Neural crest cell (in vitro differentiated cells): ENCODE measurements around the gene CHML. TPM values are rescaled to one million over a fixed set of nuclear protein-coding genes. Genes with fewer than 3 reads are reported as not detected.

Experiments used
- DNase-seq: peaks from one replicate; pipeline ENCODE4 v3.0.0; 2021; ENCODE audit warnings: low read depth, mixed read lengths, low spot score
- H3K27ac Mint-ChIP-seq: one replicate; pipeline ENCODE4 v1.8.0; 2021; ENCODE audit warnings: mild to moderate bottlenecking, mixed read lengths; ENCODE audit not compliant: unreplicated experiment
- H3K27me3 Mint-ChIP-seq: 2 replicates; pipeline ENCODE4 v1.8.0; 2021; ENCODE audit warnings: low read depth, mild to moderate bottlenecking, mixed read lengths
- H3K36me3 Mint-ChIP-seq: 2 replicates; pipeline ENCODE4 v1.8.0; 2021; ENCODE audit warnings: low read depth, mild to moderate bottlenecking, mixed read lengths
- H3K4me1 Mint-ChIP-seq: 2 replicates; pipeline ENCODE4 v1.8.0; 2021; ENCODE audit warnings: mixed read lengths
- H3K4me3 Mint-ChIP-seq: one replicate; pipeline ENCODE4 v1.8.0; 2021; ENCODE audit warnings: mild to moderate bottlenecking, mixed read lengths
- H3K9me3 Mint-ChIP-seq: 2 replicates; pipeline ENCODE4 v1.8.0; 2021; ENCODE audit warnings: mixed read lengths
- total RNA-seq: library from RNA; stranded (reverse); gene quantifications from 2 replicates; pipeline ENCODE4 v1.2.1, GENCODE V29; 2021
- TF ChIP-seq, protein P1 (sequence below): fragments of 200-600 bp; sonication (generic); conservative IDR thresholded peaks from 2 replicates; pipeline ENCODE4 v1.5.0; 2021; ENCODE audit warnings: antibody characterized with exemption, mild to moderate bottlenecking

Gene CHML
- total RNA-seq, 1 donor from 2014 or later: 22.5 TPM

DNA sequence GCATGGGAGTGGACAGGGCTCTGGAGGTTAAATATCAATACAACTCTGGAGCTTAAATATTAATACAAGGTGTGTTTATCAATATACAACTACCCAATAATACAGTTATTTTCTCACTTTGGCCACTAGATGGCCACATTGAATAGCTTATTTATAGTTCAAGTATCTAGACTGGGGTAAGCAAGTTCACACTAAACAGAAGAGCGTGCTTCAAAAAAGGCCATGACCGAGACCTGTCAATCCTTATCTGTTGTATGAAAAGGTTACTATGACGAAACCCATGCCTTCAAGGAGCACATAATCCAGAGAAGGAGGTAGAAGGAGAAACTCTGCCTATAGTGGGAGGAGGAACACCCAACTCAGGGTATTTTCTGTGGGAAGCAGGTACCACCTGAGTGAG lies 29.1 kb downstream of the CHML start:
- no peak for DNase-seq
- Mint-ChIP-seq H3K36me3 (no peaks in the 10 kb centered on the region), H3K4me3 (no peak overlapping the region), H3K27ac (no peak overlapping the region), H3K4me1 (no peaks in the 10 kb centered on the region), H3K27me3 (no peaks in the 10 kb centered on the region), H3K9me3 (no peaks in the 10 kb centered on the region)
- TF ChIP-seq, protein P1, sequence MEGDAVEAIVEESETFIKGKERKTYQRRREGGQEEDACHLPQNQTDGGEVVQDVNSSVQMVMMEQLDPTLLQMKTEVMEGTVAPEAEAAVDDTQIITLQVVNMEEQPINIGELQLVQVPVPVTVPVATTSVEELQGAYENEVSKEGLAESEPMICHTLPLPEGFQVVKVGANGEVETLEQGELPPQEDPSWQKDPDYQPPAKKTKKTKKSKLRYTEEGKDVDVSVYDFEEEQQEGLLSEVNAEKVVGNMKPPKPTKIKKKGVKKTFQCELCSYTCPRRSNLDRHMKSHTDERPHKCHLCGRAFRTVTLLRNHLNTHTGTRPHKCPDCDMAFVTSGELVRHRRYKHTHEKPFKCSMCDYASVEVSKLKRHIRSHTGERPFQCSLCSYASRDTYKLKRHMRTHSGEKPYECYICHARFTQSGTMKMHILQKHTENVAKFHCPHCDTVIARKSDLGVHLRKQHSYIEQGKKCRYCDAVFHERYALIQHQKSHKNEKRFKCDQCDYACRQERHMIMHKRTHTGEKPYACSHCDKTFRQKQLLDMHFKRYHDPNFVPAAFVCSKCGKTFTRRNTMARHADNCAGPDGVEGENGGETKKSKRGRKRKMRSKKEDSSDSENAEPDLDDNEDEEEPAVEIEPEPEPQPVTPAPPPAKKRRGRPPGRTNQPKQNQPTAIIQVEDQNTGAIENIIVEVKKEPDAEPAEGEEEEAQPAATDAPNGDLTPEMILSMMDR: peak; percentile 80

GRCh38 chr1:241610056-241610815 lies 29.9 kb downstream of the CHML start:
- H3K27ac Mint-ChIP-seq: no peak overlapping the region
- no peaks in the 10 kb centered on the region for H3K9me3 Mint-ChIP-seq
- TF ChIP-seq, protein P1: no peak
- DNase-seq: no peak
- H3K4me3 Mint-ChIP-seq: no peak overlapping the region
- H3K36me3 Mint-ChIP-seq: no peaks in the 10 kb centered on the region
- no peaks in the 10 kb centered on the region for H3K4me1 Mint-ChIP-seq
- H3K27me3 Mint-ChIP-seq: no peaks in the 10 kb centered on the region

DNA sequence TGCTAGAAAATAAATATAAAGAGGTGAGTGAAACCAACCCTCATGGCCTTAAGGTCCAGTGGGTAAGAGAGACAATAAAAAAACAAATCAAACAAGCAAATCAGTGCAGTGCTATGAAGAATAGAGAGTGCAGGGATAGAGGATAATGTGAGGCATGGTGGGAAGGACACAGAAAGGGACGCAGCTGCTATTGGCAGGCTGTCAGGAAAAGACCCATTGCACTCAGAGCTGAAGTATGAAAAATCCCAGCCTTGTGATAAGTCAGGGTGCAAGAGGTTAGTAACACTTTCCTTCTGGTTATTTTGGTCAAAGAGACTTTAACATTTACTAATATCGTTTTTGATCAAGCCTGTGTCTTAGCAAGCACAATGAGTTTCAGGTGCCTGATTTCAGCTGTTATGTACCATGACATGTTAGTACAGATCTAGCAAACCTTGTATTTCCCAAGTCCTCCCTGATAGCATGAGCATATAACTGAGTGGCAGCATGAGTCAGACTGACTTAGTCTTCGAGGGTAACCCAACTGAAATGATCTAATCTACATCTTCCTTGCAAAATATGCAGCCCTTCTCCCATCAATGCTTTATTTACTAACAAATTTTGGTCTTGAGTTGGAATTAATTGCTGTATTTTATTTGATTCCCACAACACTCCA lies 31.7 kb downstream of the CHML start:
- Mint-ChIP-seq H3K4me3 (no peak overlapping the region), H3K4me1 (no peaks in the 10 kb centered on the region), H3K36me3 (peaks cover 3% of the 10 kb centered on the region), H3K27me3 (no peaks in the 10 kb centered on the region), H3K9me3 (no peaks in the 10 kb centered on the region), H3K27ac (no peak overlapping the region)
- TF ChIP-seq, protein P1: no peak
- no peak for DNase-seq

- Mint-ChIP-seq H3K27me3 (no peaks in the 10 kb centered on the region), H3K36me3 (peaks cover 12% of the 10 kb centered on the region), H3K27ac (no peak overlapping the region), H3K9me3 (no peaks in the 10 kb centered on the region), H3K4me3 (no peak overlapping the region), H3K4me1 (no peaks in the 10 kb centered on the region)
- TF ChIP-seq, protein P1: no peak
- no peak for DNase-seq
Observed at GRCh38 chr1:241607497-241607896, 32.7 kb downstream of the CHML start.

DNA sequence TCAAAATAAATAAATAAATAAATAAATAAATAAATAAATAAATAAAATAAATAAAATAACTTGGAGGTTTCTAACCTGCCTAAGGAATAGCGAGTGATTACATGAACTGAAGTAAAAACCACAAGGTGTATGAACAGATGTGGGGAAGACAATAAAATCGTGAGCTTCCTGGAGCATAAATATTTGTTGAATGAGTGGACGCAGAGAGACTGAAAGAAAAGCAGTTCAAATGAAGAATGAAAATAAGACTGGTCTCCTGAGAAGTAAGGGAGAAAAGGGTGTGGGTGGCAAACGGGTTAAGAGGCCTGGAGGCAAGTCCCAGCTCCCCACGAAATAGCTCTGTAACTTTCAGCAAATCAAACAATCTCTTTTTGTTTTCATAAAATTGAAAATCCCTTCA lies 33.6 kb downstream of the CHML start:
- no peaks in the 10 kb centered on the region for H3K4me1 Mint-ChIP-seq
- TF ChIP-seq, protein P1: no peak
- no peaks in the 10 kb centered on the region for H3K27me3 Mint-ChIP-seq

More for the DNA sequence above, 33.6 kb downstream of the CHML start:
- Mint-ChIP-seq H3K36me3 (peaks cover 19% of the 10 kb centered on the region), H3K4me3 (no peak overlapping the region), H3K9me3 (peaks cover 3% of the 10 kb centered on the region), H3K27ac (no peak overlapping the region)
- DNase-seq: no peak
